SH-SY5Y (cell line): Measurements from ENCODE around the gene UBQLNL.

Source experiments
- GATA2 ChIP-seq: IDR thresholded peaks from 2 replicates; pipeline ENCODE4 v1.6.1; 2011; ENCODE audit warnings: mild to moderate bottlenecking, low read depth, low read length
- GATA3 ChIP-seq: IDR thresholded peaks from 2 replicates; pipeline ENCODE4 v1.6.1; 2011; ENCODE audit warnings: low read depth, mild to moderate bottlenecking, low read length, moderate library complexity

GRCh38 chr11:5534046-5534445 is 17.5 kb upstream of the UBQLNL start:
- TF ChIP-seq GATA2: no peak
- TF ChIP-seq GATA3: no peak
